CMK (cell line): Measurements from ENCODE around the gene MAGEL2.

Source experiments
- DNase-seq: peaks from one replicate; pipeline ENCODE4 v3.0.0-alpha.2; 2010; ENCODE audit warnings: low read depth

Gene MAGEL2

GRCh38 chr15:23647421-23648370 is at the start of gene MAGEL2:
TSS of gene MAGEL2 (minus strand) at chr15:23647867. CDS start at chr15:23647742, 125 bp downstream.
- DNase-seq, result no peak

- DNase-seq, result no peak
Measured at GRCh38 chr15:23695282-23695681, 47.6 kb upstream of the MAGEL2 start.

- no peak for DNase-seq
Measured at GRCh38 chr15:23694592-23694991, 46.9 kb upstream of the MAGEL2 start.

- no peak for DNase-seq
Measured at GRCh38 chr15:23690450-23690852, 42.8 kb upstream of the MAGEL2 start.

- DNase-seq, result no peak
Measured at GRCh38 chr15:23690015-23690414, 42.3 kb upstream of the MAGEL2 start.

GRCh38 chr15:23687143-23687470 is 39.4 kb upstream of the MAGEL2 start, which contains the start of gene NDN:
TSS of gene NDN (minus strand) at chr15:23687305. CDS start at chr15:23687217, 88 bp downstream.
- no peak for DNase-seq

GRCh38 chr15:23686466-23687142 is 38.9 kb upstream of the MAGEL2 start:
- DNase-seq, result no peak

GRCh38 chr15:23671481-23671880 is 23.8 kb upstream of the MAGEL2 start:
- no peak for DNase-seq

GRCh38 chr15:23670970-23671369 is 23.3 kb upstream of the MAGEL2 start:
- no peak for DNase-seq

GRCh38 chr15:23663232-23663631 is 15.6 kb upstream of the MAGEL2 start:
- DNase-seq, result no peak

GRCh38 chr15:23648920-23649515 is 1.4 kb upstream of the MAGEL2 start:
- no peak for DNase-seq

GRCh38 chr15:23647001-23647295 is 719 bp downstream of the MAGEL2 start:
- no peak for DNase-seq

GRCh38 chr15:23646165-23647000 is 1.3 kb downstream of the MAGEL2 start:
- no peak for DNase-seq

- DNase-seq, result no peak
Measured at GRCh38 chr15:23645371-23646164, 2.1 kb downstream of the MAGEL2 start.

GRCh38 chr15:23644829-23645228 is 2.8 kb downstream of the MAGEL2 start:
- DNase-seq, result no peak

GRCh38 chr15:23642413-23643044 is 5.1 kb downstream of the MAGEL2 start:
- DNase-seq, result peak; percentile 64

GRCh38 chr15:23634181-23634580 is 13.5 kb downstream of the MAGEL2 start:
- DNase-seq, result no peak

- no peak for DNase-seq
Measured at GRCh38 chr15:23629234-23629805, 18.3 kb downstream of the MAGEL2 start.

- no peak for DNase-seq
Measured at GRCh38 chr15:23628612-23629233, 18.9 kb downstream of the MAGEL2 start.

GRCh38 chr15:23616536-23616935 is 31.1 kb downstream of the MAGEL2 start:
- no peak for DNase-seq
